ENCODE results near the gene ZFYVE27. TPM values are rescaled to one million over a fixed set of nuclear protein-coding genes. Genes with fewer than 3 reads are reported as not detected.

ZFYVE27 gene
- total RNA-seq, 1 donor, result 22.0 TPM

GRCh38 chr10:97703398-97704067 is 33.4 kb upstream of the ZFYVE27 start:
- DNase-seq (ENCODE audit: low read depth), result no peak
- TF ChIP-seq, protein P1, sequence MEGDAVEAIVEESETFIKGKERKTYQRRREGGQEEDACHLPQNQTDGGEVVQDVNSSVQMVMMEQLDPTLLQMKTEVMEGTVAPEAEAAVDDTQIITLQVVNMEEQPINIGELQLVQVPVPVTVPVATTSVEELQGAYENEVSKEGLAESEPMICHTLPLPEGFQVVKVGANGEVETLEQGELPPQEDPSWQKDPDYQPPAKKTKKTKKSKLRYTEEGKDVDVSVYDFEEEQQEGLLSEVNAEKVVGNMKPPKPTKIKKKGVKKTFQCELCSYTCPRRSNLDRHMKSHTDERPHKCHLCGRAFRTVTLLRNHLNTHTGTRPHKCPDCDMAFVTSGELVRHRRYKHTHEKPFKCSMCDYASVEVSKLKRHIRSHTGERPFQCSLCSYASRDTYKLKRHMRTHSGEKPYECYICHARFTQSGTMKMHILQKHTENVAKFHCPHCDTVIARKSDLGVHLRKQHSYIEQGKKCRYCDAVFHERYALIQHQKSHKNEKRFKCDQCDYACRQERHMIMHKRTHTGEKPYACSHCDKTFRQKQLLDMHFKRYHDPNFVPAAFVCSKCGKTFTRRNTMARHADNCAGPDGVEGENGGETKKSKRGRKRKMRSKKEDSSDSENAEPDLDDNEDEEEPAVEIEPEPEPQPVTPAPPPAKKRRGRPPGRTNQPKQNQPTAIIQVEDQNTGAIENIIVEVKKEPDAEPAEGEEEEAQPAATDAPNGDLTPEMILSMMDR (IDR thresholded peaks at IDR 0.05; ENCODE audit: insufficient read depth, low read depth, low read length), result no peak
- no peak overlapping the region for H3K4me3 ChIP-seq (ENCODE audit: low read depth, low read length)

GRCh38 chr10:97704341-97704740 is 32.6 kb upstream of the ZFYVE27 start:
- no peak overlapping the region for H3K4me3 ChIP-seq (ENCODE audit: low read depth, low read length)
- TF ChIP-seq, protein P1 (IDR thresholded peaks at IDR 0.05; ENCODE audit: insufficient read depth, low read depth, low read length), result no peak

GRCh38 chr10:97705006-97705670 is 31.8 kb upstream of the ZFYVE27 start:
- no peak for DNase-seq (ENCODE audit: low read depth)
- no peak overlapping the region for H3K4me3 ChIP-seq (ENCODE audit: low read depth, low read length)
- TF ChIP-seq, protein P1 (IDR thresholded peaks at IDR 0.05; ENCODE audit: insufficient read depth, low read depth, low read length), result no peak

More at GRCh38 chr10:97704341-97704740, 32.6 kb upstream of the ZFYVE27 start:
- DNase-seq (ENCODE audit: low read depth), result no peak

DNA sequence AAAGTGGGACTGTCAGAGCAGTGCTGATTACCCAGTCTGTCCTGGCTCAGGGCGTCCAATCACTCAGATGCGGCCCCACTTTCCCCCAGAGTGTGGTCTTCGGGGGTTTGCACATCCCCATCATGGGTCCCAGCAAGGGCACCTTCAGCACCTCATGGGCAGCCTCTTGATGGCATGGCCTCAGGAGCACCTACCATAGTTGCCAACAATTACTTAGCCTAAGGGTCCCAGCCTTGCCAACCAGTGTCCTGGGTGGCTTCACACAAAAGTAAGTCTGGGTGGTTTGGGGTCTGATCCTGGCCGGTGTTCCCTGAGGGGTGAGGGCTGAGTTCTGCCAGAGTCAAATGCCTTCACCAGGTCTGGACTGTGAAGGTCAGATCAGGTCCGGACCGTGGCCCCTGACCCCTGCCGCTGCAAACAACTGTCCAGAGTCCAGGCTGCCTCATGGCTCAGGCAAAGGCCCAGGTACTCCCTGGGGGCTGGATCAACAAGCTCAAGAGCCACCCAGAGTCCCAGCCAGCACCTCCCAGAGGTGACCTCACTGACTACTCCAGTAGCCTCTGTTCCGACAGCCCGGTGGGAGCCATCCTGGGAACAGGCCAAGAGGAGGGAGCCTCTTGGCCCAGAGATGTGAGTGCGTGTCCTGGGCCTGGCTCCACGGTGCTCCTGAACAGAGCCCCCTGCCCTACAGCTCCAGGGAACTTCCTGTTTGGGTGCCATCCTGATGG is 29.6 kb upstream of the ZFYVE27 start:
- H3K4me3 ChIP-seq (ENCODE audit: low read depth, low read length), result no peak overlapping the region
- TF ChIP-seq, protein P1 (IDR thresholded peaks at IDR 0.05; ENCODE audit: insufficient read depth, low read depth, low read length), result no peak
- DNase-seq (ENCODE audit: low read depth), result no peak

GRCh38 chr10:97708167-97708566 is 28.8 kb upstream of the ZFYVE27 start:
- H3K4me3 ChIP-seq (ENCODE audit: low read depth, low read length), result no peak overlapping the region
- TF ChIP-seq, protein P1 (IDR thresholded peaks at IDR 0.05; ENCODE audit: insufficient read depth, low read depth, low read length), result no peak
- no peak for DNase-seq (ENCODE audit: low read depth)

DNA sequence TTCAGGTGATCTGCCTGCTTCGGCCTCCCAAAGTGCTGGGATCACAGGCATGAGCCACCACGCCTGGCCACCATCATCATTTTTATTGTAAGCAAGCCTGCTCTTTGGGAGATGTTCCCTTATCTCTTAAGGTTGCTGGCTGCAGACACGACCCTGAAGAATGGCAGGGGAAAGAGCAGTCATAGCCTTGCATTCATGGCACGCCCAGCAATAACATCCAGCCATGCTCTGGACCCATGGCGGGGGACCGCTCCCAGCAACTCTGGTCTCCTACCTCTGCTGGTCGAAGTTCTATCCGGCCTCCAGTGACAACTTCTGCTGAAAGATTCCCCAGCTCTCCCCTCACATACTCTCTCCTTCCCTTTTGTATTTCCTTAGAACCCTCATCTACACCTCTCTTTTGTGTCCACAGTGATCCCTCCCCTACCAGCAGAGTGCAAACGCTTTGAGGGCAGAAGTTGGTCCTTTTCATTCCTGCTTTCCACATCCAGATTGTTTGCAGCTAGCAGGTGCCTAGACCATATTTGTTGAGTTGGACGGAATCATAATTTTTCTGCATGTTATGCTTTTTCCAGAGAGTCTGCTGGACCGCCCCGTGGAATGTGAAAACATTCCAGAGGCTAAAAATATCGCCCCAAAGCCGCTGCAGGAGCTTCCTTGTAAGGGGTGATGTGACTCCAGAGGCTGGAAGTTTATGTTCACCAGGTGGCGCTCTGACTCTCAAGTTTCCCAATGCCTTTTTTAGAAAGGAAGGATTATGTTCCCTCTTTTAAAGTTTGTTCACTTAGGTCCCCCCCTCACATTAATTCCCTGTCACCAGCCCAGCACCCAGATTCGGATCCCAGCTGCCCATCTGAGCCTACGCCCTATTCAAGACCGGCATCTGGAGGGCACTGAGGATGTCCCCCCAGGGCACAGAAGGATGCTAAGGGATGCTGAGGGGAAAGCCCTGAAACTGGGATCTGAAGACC is 27.7 kb upstream of the ZFYVE27 start:
- DNase-seq (ENCODE audit: low read depth), result peak; percentile 88
- TF ChIP-seq, protein P1 (IDR thresholded peaks at IDR 0.05; ENCODE audit: insufficient read depth, low read depth, low read length), result peak; percentile 73
- H3K4me3 ChIP-seq (ENCODE audit: low read depth, low read length), result no peak overlapping the region
